ENCODE data around the gene TPM2.

Gene TPM2

GRCh38 chr9:35705836-35706430 is 16.2 kb upstream of the TPM2 start:
- H3K27ac ChIP-seq (ENCODE audit: low read depth, low read length): no peak overlapping the region
- H3K23ac ChIP-seq (ENCODE audit: low read length): no peak overlapping the region
- WGBS (ENCODE audit: extremely low coverage, insufficient coverage, low lambda C conversion rate): no CpG with 5 or more reads among the region's 7 CpGs
- H2BK15ac ChIP-seq (replicated peaks; ENCODE audit: low read depth): no peak overlapping the region
- no peak overlapping the region for H2BK5ac ChIP-seq (ENCODE audit: low read length)
- no peak overlapping the region for H2BK120ac ChIP-seq (ENCODE audit: low read depth, low read length)
- no peaks in the 10 kb centered on the region for H3K79me1 ChIP-seq (ENCODE audit: low read length)
- H3K4me2 ChIP-seq (ENCODE audit: low read length): no peak overlapping the region
- DNase-seq: no peak
- peaks cover 47% of the 10 kb centered on the region for H3K36me3 ChIP-seq (ENCODE audit: control insufficient read depth, insufficient read depth, low read length)
- no peak overlapping the region for H3K4ac ChIP-seq (ENCODE audit: low read depth, low read length)
- H3K56ac ChIP-seq (ENCODE audit: low read length): no peak overlapping the region
- no peak overlapping the region for H3K9ac ChIP-seq (ENCODE audit: low read length)
- H2AK5ac ChIP-seq (ENCODE audit: low read length): no peak overlapping the region
- no peak overlapping the region for H4K5ac ChIP-seq (ENCODE audit: low read length)
- no peak overlapping the region for H3K18ac ChIP-seq (ENCODE audit: low read length)
- H3K79me2 ChIP-seq (ENCODE audit: control insufficient read depth, insufficient read depth, low read length): no peaks in the 10 kb centered on the region
- no peak overlapping the region for H3K4me3 ChIP-seq (ENCODE audit: low read length)
- H3K27me3 ChIP-seq (ENCODE audit: insufficient read depth, low read length, poor library complexity): no peaks in the 10 kb centered on the region
- H4K8ac ChIP-seq (ENCODE audit: low read depth, low read length): no peak overlapping the region
- no peaks in the 10 kb centered on the region for H3K4me1 ChIP-seq (ENCODE audit: control insufficient read depth, low read depth, low read length)

- Histone ChIP-seq H4K5ac (ENCODE audit: low read length) (no peak overlapping the region), H2BK15ac (replicated peaks; ENCODE audit: low read depth) (no peak overlapping the region), H4K8ac (ENCODE audit: low read depth, low read length) (no peak overlapping the region), H3K9ac (ENCODE audit: low read length) (no peak overlapping the region), H2BK120ac (ENCODE audit: low read depth, low read length) (no peak overlapping the region), H3K18ac (ENCODE audit: low read length) (no peak overlapping the region), H2AK5ac (ENCODE audit: low read length) (no peak overlapping the region), H3K56ac (ENCODE audit: low read length) (no peak overlapping the region), H3K23ac (ENCODE audit: low read length) (no peak overlapping the region), H3K4me2 (ENCODE audit: low read length) (no peak overlapping the region), H3K79me2 (ENCODE audit: control insufficient read depth, insufficient read depth, low read length) (no peaks in the 10 kb centered on the region), H3K36me3 (ENCODE audit: control insufficient read depth, insufficient read depth, low read length) (peaks cover 47% of the 10 kb centered on the region), H3K79me1 (ENCODE audit: low read length) (no peaks in the 10 kb centered on the region), H3K27me3 (ENCODE audit: insufficient read depth, low read length, poor library complexity) (no peaks in the 10 kb centered on the region), H3K27ac (ENCODE audit: low read depth, low read length) (no peak overlapping the region), H3K4ac (ENCODE audit: low read depth, low read length) (no peak overlapping the region), H3K4me1 (ENCODE audit: control insufficient read depth, low read depth, low read length) (no peaks in the 10 kb centered on the region), H2BK5ac (ENCODE audit: low read length) (no peak overlapping the region), H3K4me3 (ENCODE audit: low read length) (no peak overlapping the region)
- no peak for DNase-seq
- no CpG with 5 or more reads among the region's 8 CpGs for WGBS (ENCODE audit: extremely low coverage, insufficient coverage, low lambda C conversion rate)
These were observed 15.6 kb upstream of the TPM2 start for GRCh38 chr9:35705372-35705771.

- Histone ChIP-seq H3K56ac (ENCODE audit: low read length) (no peak overlapping the region), H3K79me1 (ENCODE audit: low read length) (no peaks in the 10 kb centered on the region), H3K9ac (ENCODE audit: low read length) (no peak overlapping the region), H2BK15ac (replicated peaks; ENCODE audit: low read depth) (no peak overlapping the region), H3K27ac (ENCODE audit: low read depth, low read length) (no peak overlapping the region), H2AK5ac (ENCODE audit: low read length) (no peak overlapping the region), H3K4me2 (ENCODE audit: low read length) (no peak overlapping the region), H3K79me2 (ENCODE audit: control insufficient read depth, insufficient read depth, low read length) (no peaks in the 10 kb centered on the region), H4K8ac (ENCODE audit: low read depth, low read length) (no peak overlapping the region), H3K4me3 (ENCODE audit: low read length) (no peak overlapping the region), H2BK5ac (ENCODE audit: low read length) (no peak overlapping the region), H3K4me1 (ENCODE audit: control insufficient read depth, low read depth, low read length) (no peaks in the 10 kb centered on the region), H3K18ac (ENCODE audit: low read length) (no peak overlapping the region), H3K27me3 (ENCODE audit: insufficient read depth, low read length, poor library complexity) (no peaks in the 10 kb centered on the region), H3K4ac (ENCODE audit: low read depth, low read length) (no peak overlapping the region), H3K23ac (ENCODE audit: low read length) (no peak overlapping the region), H4K5ac (ENCODE audit: low read length) (no peak overlapping the region), H3K36me3 (ENCODE audit: control insufficient read depth, insufficient read depth, low read length) (peaks cover 53% of the 10 kb centered on the region), H2BK120ac (ENCODE audit: low read depth, low read length) (no peak overlapping the region)
- no peak for DNase-seq
- WGBS (ENCODE audit: extremely low coverage, insufficient coverage, low lambda C conversion rate): no CpG with 5 or more reads among the region's 26 CpGs
These were observed 14.4 kb upstream of the TPM2 start for GRCh38 chr9:35703906-35704672.

- Histone ChIP-seq H3K4ac (ENCODE audit: low read depth, low read length) (no peak overlapping the region), H4K8ac (ENCODE audit: low read depth, low read length) (no peak overlapping the region), H3K4me3 (ENCODE audit: low read length) (no peak overlapping the region), H3K9ac (ENCODE audit: low read length) (no peak overlapping the region), H3K18ac (ENCODE audit: low read length) (no peak overlapping the region), H2BK5ac (ENCODE audit: low read length) (no peak overlapping the region), H2BK120ac (ENCODE audit: low read depth, low read length) (no peak overlapping the region), H2AK5ac (ENCODE audit: low read length) (no peak overlapping the region), H4K5ac (ENCODE audit: low read length) (no peak overlapping the region), H3K79me1 (ENCODE audit: low read length) (no peaks in the 10 kb centered on the region), H3K4me1 (ENCODE audit: control insufficient read depth, low read depth, low read length) (no peaks in the 10 kb centered on the region), H2BK15ac (replicated peaks; ENCODE audit: low read depth) (no peak overlapping the region), H3K4me2 (ENCODE audit: low read length) (no peak overlapping the region), H3K27me3 (ENCODE audit: insufficient read depth, low read length, poor library complexity) (no peaks in the 10 kb centered on the region), H3K56ac (ENCODE audit: low read length) (no peak overlapping the region), H3K27ac (ENCODE audit: low read depth, low read length) (no peak overlapping the region), H3K79me2 (ENCODE audit: control insufficient read depth, insufficient read depth, low read length) (no peaks in the 10 kb centered on the region), H3K23ac (ENCODE audit: low read length) (no peak overlapping the region), H3K36me3 (ENCODE audit: control insufficient read depth, insufficient read depth, low read length) (peaks cover 58% of the 10 kb centered on the region)
- WGBS (ENCODE audit: extremely low coverage, insufficient coverage, low lambda C conversion rate): no CpG with 5 or more reads among the region's 7 CpGs
- no peak for DNase-seq
These were observed 13.0 kb upstream of the TPM2 start for GRCh38 chr9:35702696-35703095.

GRCh38 chr9:35700942-35701341 is 11.2 kb upstream of the TPM2 start:
- no peak overlapping the region for H3K9ac ChIP-seq (ENCODE audit: low read length)
- no peak overlapping the region for H3K4ac ChIP-seq (ENCODE audit: low read depth, low read length)
- H3K56ac ChIP-seq (ENCODE audit: low read length): no peak overlapping the region
- no peak overlapping the region for H3K4me3 ChIP-seq (ENCODE audit: low read length)
- no peak overlapping the region for H2BK15ac ChIP-seq (replicated peaks; ENCODE audit: low read depth)
- no peak overlapping the region for H2BK120ac ChIP-seq (ENCODE audit: low read depth, low read length)
- no peaks in the 10 kb centered on the region for H3K27me3 ChIP-seq (ENCODE audit: insufficient read depth, low read length, poor library complexity)
- no peak overlapping the region for H2BK5ac ChIP-seq (ENCODE audit: low read length)
- no peak overlapping the region for H3K23ac ChIP-seq (ENCODE audit: low read length)
- no peak overlapping the region for H3K18ac ChIP-seq (ENCODE audit: low read length)
- no peak overlapping the region for H3K4me2 ChIP-seq (ENCODE audit: low read length)
- no peak overlapping the region for H3K27ac ChIP-seq (ENCODE audit: low read depth, low read length)
- no peaks in the 10 kb centered on the region for H3K79me2 ChIP-seq (ENCODE audit: control insufficient read depth, insufficient read depth, low read length)
- DNase-seq: no peak
- no peaks in the 10 kb centered on the region for H3K79me1 ChIP-seq (ENCODE audit: low read length)
- no peaks in the 10 kb centered on the region for H3K4me1 ChIP-seq (ENCODE audit: control insufficient read depth, low read depth, low read length)
- no peak overlapping the region for H2AK5ac ChIP-seq (ENCODE audit: low read length)
- no peak overlapping the region for H4K8ac ChIP-seq (ENCODE audit: low read depth, low read length)
- H3K36me3 ChIP-seq (ENCODE audit: control insufficient read depth, insufficient read depth, low read length): peaks cover 54% of the 10 kb centered on the region
- no peak overlapping the region for H4K5ac ChIP-seq (ENCODE audit: low read length)

- peaks cover 52% of the 10 kb centered on the region for H3K36me3 ChIP-seq (ENCODE audit: control insufficient read depth, insufficient read depth, low read length)
- H3K79me1 ChIP-seq (ENCODE audit: low read length): no peaks in the 10 kb centered on the region
- H3K56ac ChIP-seq (ENCODE audit: low read length): no peak overlapping the region
- WGBS (ENCODE audit: extremely low coverage, insufficient coverage, low lambda C conversion rate): no CpG with 5 or more reads among the region's 11 CpGs
- no peaks in the 10 kb centered on the region for H3K4me1 ChIP-seq (ENCODE audit: control insufficient read depth, low read depth, low read length)
- H3K79me2 ChIP-seq (ENCODE audit: control insufficient read depth, insufficient read depth, low read length): no peaks in the 10 kb centered on the region
- no peak overlapping the region for H3K9ac ChIP-seq (ENCODE audit: low read length)
- H4K8ac ChIP-seq (ENCODE audit: low read depth, low read length): no peak overlapping the region
- H2AK5ac ChIP-seq (ENCODE audit: low read length): no peak overlapping the region
- no peak overlapping the region for H3K27ac ChIP-seq (ENCODE audit: low read depth, low read length)
- no peak overlapping the region for H2BK120ac ChIP-seq (ENCODE audit: low read depth, low read length)
- H3K4ac ChIP-seq (ENCODE audit: low read depth, low read length): no peak overlapping the region
- H3K23ac ChIP-seq (ENCODE audit: low read length): no peak overlapping the region
- DNase-seq: no peak
- H3K4me3 ChIP-seq (ENCODE audit: low read length): no peak overlapping the region
- H3K4me2 ChIP-seq (ENCODE audit: low read length): no peak overlapping the region
- no peaks in the 10 kb centered on the region for H3K27me3 ChIP-seq (ENCODE audit: insufficient read depth, low read length, poor library complexity)
- no peak overlapping the region for H2BK15ac ChIP-seq (replicated peaks; ENCODE audit: low read depth)
- no peak overlapping the region for H3K18ac ChIP-seq (ENCODE audit: low read length)
- no peak overlapping the region for H2BK5ac ChIP-seq (ENCODE audit: low read length)
- no peak overlapping the region for H4K5ac ChIP-seq (ENCODE audit: low read length)
These were observed 10.3 kb upstream of the TPM2 start for GRCh38 chr9:35700031-35700430.
